Measurements from ENCODE around the gene CSPG5. TPM values are rescaled to one million over a fixed set of nuclear protein-coding genes. Genes with fewer than 3 reads are reported as not detected.

Gene CSPG5
- total and polyA plus RNA-seq, 2 donors: 0.09 to 0.25 TPM

DNA sequence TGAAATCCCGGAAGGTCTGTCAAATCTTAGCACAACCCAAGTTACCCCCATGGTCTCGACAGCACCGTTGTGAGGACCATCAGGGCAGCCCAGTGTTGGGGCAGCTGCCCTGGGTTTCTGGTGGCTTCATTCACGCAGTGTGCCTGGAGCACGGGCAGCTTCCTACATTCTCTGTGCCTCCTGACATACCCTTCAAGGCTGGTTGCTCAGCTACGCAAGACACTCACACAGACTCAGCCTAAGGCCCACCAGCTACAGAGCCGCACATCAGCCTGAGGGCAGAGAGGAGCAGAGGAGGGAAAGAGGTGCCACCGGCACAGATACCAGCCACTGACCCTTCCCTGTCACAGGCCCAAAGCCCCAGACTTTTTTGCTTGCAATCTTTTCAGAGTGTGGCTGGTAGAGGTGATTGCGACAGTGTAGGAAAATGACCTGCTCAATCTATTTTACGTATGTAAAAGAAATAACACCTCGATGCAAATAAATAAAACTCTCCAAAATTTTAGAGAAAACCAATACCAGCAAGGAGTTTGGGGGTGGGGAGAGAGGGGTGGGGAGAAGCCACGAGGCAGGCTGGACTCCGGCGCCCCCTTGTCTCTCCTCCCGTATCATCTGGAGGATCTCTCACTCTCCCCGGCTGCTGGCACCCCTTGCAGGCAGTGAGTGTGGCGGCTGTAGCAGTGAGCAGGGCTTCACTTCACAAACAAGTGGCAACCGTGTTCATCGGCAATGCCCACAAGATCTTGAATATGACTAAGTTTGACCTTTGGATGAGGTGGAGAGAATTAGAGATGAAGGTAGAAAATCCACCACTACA, 12.7 kb downstream of the CSPG5 start:
- WGBS: 94% methylated on average over 19 of the region's 19 CpGs
- Histone ChIP-seq H3K9me3 (ENCODE audit: control insufficient read depth in 2 of 2, insufficient read depth in 1 of 2, low read length in 1 of 2) (no peaks in the 10 kb centered on the region), H3K36me3 (ENCODE audit: control insufficient read depth in 2 of 2, insufficient read depth in 2 of 2, low read length in 1 of 2) (no peaks in the 10 kb centered on the region), H3K4me3 (ENCODE audit: low read length in 2 of 2) (no peak overlapping the region), H3K27me3 (ENCODE audit: control insufficient read depth in 2 of 2, insufficient read depth in 1 of 2, low read length in 1 of 2) (peaks cover 0 to 3% of the 10 kb centered on the region in 2 donors), H3K27ac (ENCODE audit: low read depth in 1 of 2, low read length in 1 of 2) (no peak overlapping the region), H3K4me1 (ENCODE audit: control insufficient read depth in 2 of 2, insufficient read depth in 2 of 2, low read length in 2 of 2) (no peaks in the 10 kb centered on the region)
- no peak for DNase-seq (ENCODE audit: low read depth in 6 of 9, low spot score in 9 of 9)

- 96% methylated on average over 2 of the region's 2 CpGs for WGBS
- Histone ChIP-seq H3K27me3 (ENCODE audit: control insufficient read depth in 2 of 2, insufficient read depth in 1 of 2, low read length in 1 of 2) (peaks cover 0 to 2% of the 10 kb centered on the region in 2 donors), H3K36me3 (ENCODE audit: control insufficient read depth in 2 of 2, insufficient read depth in 2 of 2, low read length in 1 of 2) (no peaks in the 10 kb centered on the region), H3K27ac (ENCODE audit: low read depth in 1 of 2, low read length in 1 of 2) (no peak overlapping the region), H3K9me3 (ENCODE audit: control insufficient read depth in 2 of 2, insufficient read depth in 1 of 2, low read length in 1 of 2) (no peaks in the 10 kb centered on the region), H3K4me1 (ENCODE audit: control insufficient read depth in 2 of 2, insufficient read depth in 2 of 2, low read length in 2 of 2) (no peaks in the 10 kb centered on the region), H3K4me3 (ENCODE audit: low read length in 2 of 2) (no peak overlapping the region)
- no peak for DNase-seq (ENCODE audit: low read depth in 6 of 9, low spot score in 9 of 9)
Measured at GRCh38 chr3:47556351-47556750, 22.3 kb downstream of the CSPG5 start.

DNA sequence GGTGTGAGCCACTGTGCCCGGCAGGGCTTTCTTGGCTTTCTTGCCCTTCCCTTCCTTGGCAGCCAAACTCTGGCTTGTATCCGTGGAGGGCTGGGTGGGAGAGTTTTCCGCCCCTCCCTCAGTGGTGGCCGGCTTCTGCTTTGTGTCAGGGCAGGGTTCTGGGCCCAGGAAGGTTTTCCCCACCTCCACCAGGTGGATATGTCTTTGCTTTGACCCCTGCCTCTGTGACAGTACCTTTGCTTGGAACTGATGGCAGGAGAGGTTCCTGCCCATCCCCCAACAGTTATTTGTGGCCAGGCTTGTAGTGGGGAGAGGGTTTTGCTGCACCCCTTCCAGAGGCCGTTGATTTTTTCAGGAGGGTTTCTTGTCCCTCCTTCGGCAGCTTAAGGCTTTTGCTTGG, 24.3 kb downstream of the CSPG5 start:
- no peaks in the 10 kb centered on the region for H3K4me1 ChIP-seq (ENCODE audit: control insufficient read depth in 2 of 2, insufficient read depth in 2 of 2, low read length in 2 of 2)
- H3K27ac ChIP-seq (ENCODE audit: low read depth in 1 of 2, low read length in 1 of 2): no peak overlapping the region
- H3K27me3 ChIP-seq (ENCODE audit: control insufficient read depth in 2 of 2, insufficient read depth in 1 of 2, low read length in 1 of 2): peaks cover 0 to 2% of the 10 kb centered on the region in 2 donors
- H3K9me3 ChIP-seq (ENCODE audit: control insufficient read depth in 2 of 2, insufficient read depth in 1 of 2, low read length in 1 of 2): no peaks in the 10 kb centered on the region
- no peak overlapping the region for H3K4me3 ChIP-seq (ENCODE audit: low read length in 2 of 2)
- 93% methylated on average over 6 of the region's 6 CpGs for WGBS
- no peak for DNase-seq (ENCODE audit: low read depth in 6 of 9, low spot score in 9 of 9)
- H3K36me3 ChIP-seq (ENCODE audit: control insufficient read depth in 2 of 2, insufficient read depth in 2 of 2, low read length in 1 of 2): no peaks in the 10 kb centered on the region

DNA sequence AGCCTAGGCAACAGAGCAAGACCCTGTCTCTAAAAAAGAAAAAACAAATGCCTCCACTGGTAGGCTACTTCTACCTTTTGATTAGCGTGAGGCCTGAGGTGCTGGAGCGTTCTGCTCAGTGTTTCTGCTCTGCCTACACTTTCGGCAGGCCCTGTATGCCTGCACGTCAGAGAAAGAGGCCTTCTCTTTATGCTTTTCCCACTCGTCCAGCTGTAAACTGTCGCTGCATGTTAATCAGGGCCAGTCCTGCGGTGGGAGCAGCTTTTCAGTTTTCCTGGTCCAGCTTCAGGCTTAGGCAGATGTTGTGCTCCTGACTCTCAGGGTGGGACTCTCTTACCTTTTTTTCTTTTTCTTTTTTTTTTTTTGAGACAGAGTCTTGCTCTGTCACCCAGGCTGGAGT, 25.3 kb downstream of the CSPG5 start:
- no peaks in the 10 kb centered on the region for H3K9me3 ChIP-seq (ENCODE audit: control insufficient read depth in 2 of 2, insufficient read depth in 1 of 2, low read length in 1 of 2)
- no peak overlapping the region for H3K27ac ChIP-seq (ENCODE audit: low read depth in 1 of 2, low read length in 1 of 2)
- no peak for DNase-seq (ENCODE audit: low read depth in 6 of 9, low spot score in 9 of 9)
- H3K4me1 ChIP-seq (ENCODE audit: control insufficient read depth in 2 of 2, insufficient read depth in 2 of 2, low read length in 2 of 2): no peaks in the 10 kb centered on the region
- H3K36me3 ChIP-seq (ENCODE audit: control insufficient read depth in 2 of 2, insufficient read depth in 2 of 2, low read length in 1 of 2): no peaks in the 10 kb centered on the region
- peaks cover 0 to 2% of the 10 kb centered on the region in 2 donors for H3K27me3 ChIP-seq (ENCODE audit: control insufficient read depth in 2 of 2, insufficient read depth in 1 of 2, low read length in 1 of 2)
- 96% methylated on average over 7 of the region's 7 CpGs for WGBS
- H3K4me3 ChIP-seq (ENCODE audit: low read length in 2 of 2): no peak overlapping the region

GRCh38 chr3:47542471-47543173, 36.0 kb downstream of the CSPG5 start:
- Histone ChIP-seq H3K9me3 (ENCODE audit: control insufficient read depth in 2 of 2, insufficient read depth in 1 of 2, low read length in 1 of 2) (no peaks in the 10 kb centered on the region), H3K27ac (ENCODE audit: low read depth in 1 of 2, low read length in 1 of 2) (no peak overlapping the region), H3K36me3 (ENCODE audit: control insufficient read depth in 2 of 2, insufficient read depth in 2 of 2, low read length in 1 of 2) (no peaks in the 10 kb centered on the region), H3K4me3 (ENCODE audit: low read length in 2 of 2) (no peak overlapping the region), H3K27me3 (ENCODE audit: control insufficient read depth in 2 of 2, insufficient read depth in 1 of 2, low read length in 1 of 2) (peaks cover 0 to 2% of the 10 kb centered on the region in 2 donors), H3K4me1 (ENCODE audit: control insufficient read depth in 2 of 2, insufficient read depth in 2 of 2, low read length in 2 of 2) (no peaks in the 10 kb centered on the region)
- DNase-seq (ENCODE audit: low read depth in 6 of 9, low spot score in 9 of 9): no peak
- 92% methylated on average over 21 of the region's 21 CpGs for WGBS

GRCh38 chr3:47541583-47542108, 37.0 kb downstream of the CSPG5 start:
- Histone ChIP-seq H3K4me3 (ENCODE audit: low read length in 2 of 2) (no peak overlapping the region), H3K4me1 (ENCODE audit: control insufficient read depth in 2 of 2, insufficient read depth in 2 of 2, low read length in 2 of 2) (no peaks in the 10 kb centered on the region), H3K36me3 (ENCODE audit: control insufficient read depth in 2 of 2, insufficient read depth in 2 of 2, low read length in 1 of 2) (no peaks in the 10 kb centered on the region), H3K9me3 (ENCODE audit: control insufficient read depth in 2 of 2, insufficient read depth in 1 of 2, low read length in 1 of 2) (no peaks in the 10 kb centered on the region), H3K27me3 (ENCODE audit: control insufficient read depth in 2 of 2, insufficient read depth in 1 of 2, low read length in 1 of 2) (peaks cover 0 to 2% of the 10 kb centered on the region in 2 donors), H3K27ac (ENCODE audit: low read depth in 1 of 2, low read length in 1 of 2) (no peak overlapping the region)
- 60% methylated on average over 6 of the region's 6 CpGs for WGBS
- DNase-seq (ENCODE audit: low read depth in 6 of 9, low spot score in 9 of 9): no peak

- H3K9me3 ChIP-seq (ENCODE audit: control insufficient read depth in 2 of 2, insufficient read depth in 1 of 2, low read length in 1 of 2): no peaks in the 10 kb centered on the region
- no peak overlapping the region for H3K4me3 ChIP-seq (ENCODE audit: low read length in 2 of 2)
- 97% methylated on average over 4 of the region's 4 CpGs for WGBS
- no peak for DNase-seq (ENCODE audit: low read depth in 6 of 9, low spot score in 9 of 9)
- H3K27me3 ChIP-seq (ENCODE audit: control insufficient read depth in 2 of 2, insufficient read depth in 1 of 2, low read length in 1 of 2): peaks cover 0 to 2% of the 10 kb centered on the region in 2 donors
- no peaks in the 10 kb centered on the region for H3K4me1 ChIP-seq (ENCODE audit: control insufficient read depth in 2 of 2, insufficient read depth in 2 of 2, low read length in 2 of 2)
- no peak overlapping the region for H3K27ac ChIP-seq (ENCODE audit: low read depth in 1 of 2, low read length in 1 of 2)
- H3K36me3 ChIP-seq (ENCODE audit: control insufficient read depth in 2 of 2, insufficient read depth in 2 of 2, low read length in 1 of 2): no peaks in the 10 kb centered on the region
Measured at GRCh38 chr3:47540281-47540680, 38.4 kb downstream of the CSPG5 start.

- Histone ChIP-seq H3K9me3 (ENCODE audit: control insufficient read depth in 2 of 2, insufficient read depth in 1 of 2, low read length in 1 of 2) (no peaks in the 10 kb centered on the region), H3K4me3 (ENCODE audit: low read length in 2 of 2) (no peak overlapping the region), H3K36me3 (ENCODE audit: control insufficient read depth in 2 of 2, insufficient read depth in 2 of 2, low read length in 1 of 2) (no peaks in the 10 kb centered on the region), H3K27me3 (ENCODE audit: control insufficient read depth in 2 of 2, insufficient read depth in 1 of 2, low read length in 1 of 2) (peaks cover 0 to 2% of the 10 kb centered on the region in 2 donors), H3K4me1 (ENCODE audit: control insufficient read depth in 2 of 2, insufficient read depth in 2 of 2, low read length in 2 of 2) (no peaks in the 10 kb centered on the region), H3K27ac (ENCODE audit: low read depth in 1 of 2, low read length in 1 of 2) (no peak overlapping the region)
- WGBS: 96% methylated on average over 6 of the region's 6 CpGs
- no peak for DNase-seq (ENCODE audit: low read depth in 6 of 9, low spot score in 9 of 9)
Measured at GRCh38 chr3:47536967-47537366, 41.7 kb downstream of the CSPG5 start.

- H3K4me3 ChIP-seq (ENCODE audit: low read length in 2 of 2): no peak overlapping the region
- no peaks in the 10 kb centered on the region for H3K9me3 ChIP-seq (ENCODE audit: control insufficient read depth in 2 of 2, insufficient read depth in 1 of 2, low read length in 1 of 2)
- no peak for DNase-seq (ENCODE audit: low read depth in 6 of 9, low spot score in 9 of 9)
- no peaks in the 10 kb centered on the region for H3K36me3 ChIP-seq (ENCODE audit: control insufficient read depth in 2 of 2, insufficient read depth in 2 of 2, low read length in 1 of 2)
- H3K27me3 ChIP-seq (ENCODE audit: control insufficient read depth in 2 of 2, insufficient read depth in 1 of 2, low read length in 1 of 2): peaks cover 0 to 2% of the 10 kb centered on the region in 2 donors
- no peaks in the 10 kb centered on the region for H3K4me1 ChIP-seq (ENCODE audit: control insufficient read depth in 2 of 2, insufficient read depth in 2 of 2, low read length in 2 of 2)
- 97% methylated on average over 19 of the region's 19 CpGs for WGBS
- no peak overlapping the region for H3K27ac ChIP-seq (ENCODE audit: low read depth in 1 of 2, low read length in 1 of 2)
Measured at GRCh38 chr3:47536221-47536891, 42.3 kb downstream of the CSPG5 start.

Measured in thymus (tissue), 11 donors.